ENCODE measurements around the gene SLCO1B3.
"Not testable (repeated sequence)": the region's sequence is repeated elsewhere in the genome, so short reads cannot be mapped to it uniquely, and the experiment has no call there.

The SLCO1B3 gene, protein sequence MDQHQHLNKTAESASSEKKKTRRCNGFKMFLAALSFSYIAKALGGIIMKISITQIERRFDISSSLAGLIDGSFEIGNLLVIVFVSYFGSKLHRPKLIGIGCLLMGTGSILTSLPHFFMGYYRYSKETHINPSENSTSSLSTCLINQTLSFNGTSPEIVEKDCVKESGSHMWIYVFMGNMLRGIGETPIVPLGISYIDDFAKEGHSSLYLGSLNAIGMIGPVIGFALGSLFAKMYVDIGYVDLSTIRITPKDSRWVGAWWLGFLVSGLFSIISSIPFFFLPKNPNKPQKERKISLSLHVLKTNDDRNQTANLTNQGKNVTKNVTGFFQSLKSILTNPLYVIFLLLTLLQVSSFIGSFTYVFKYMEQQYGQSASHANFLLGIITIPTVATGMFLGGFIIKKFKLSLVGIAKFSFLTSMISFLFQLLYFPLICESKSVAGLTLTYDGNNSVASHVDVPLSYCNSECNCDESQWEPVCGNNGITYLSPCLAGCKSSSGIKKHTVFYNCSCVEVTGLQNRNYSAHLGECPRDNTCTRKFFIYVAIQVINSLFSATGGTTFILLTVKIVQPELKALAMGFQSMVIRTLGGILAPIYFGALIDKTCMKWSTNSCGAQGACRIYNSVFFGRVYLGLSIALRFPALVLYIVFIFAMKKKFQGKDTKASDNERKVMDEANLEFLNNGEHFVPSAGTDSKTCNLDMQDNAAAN

DNA sequence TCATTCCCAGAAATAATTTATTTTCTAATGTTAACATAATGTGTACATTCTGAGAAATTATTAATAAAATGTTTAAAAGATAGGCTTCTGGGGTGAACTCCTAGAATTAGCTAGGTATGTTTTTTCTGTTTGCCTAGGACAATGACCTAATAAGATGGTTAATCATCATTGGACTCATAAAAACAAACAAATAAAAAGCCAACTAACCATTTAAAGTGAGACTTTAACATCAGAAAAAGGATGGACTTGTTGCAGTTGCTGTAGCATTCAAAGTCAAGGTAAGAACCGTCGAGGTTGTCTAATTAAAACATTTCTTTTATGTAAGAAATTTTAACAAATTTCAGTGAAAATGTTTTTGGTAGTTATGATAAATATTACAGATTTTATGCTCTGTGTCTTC is at the start of gene SLCO1B3:
Gene SLCO1B3, plus strand, starts transcription at position 219 of the 400 bp plus-strand sequence. CDS start 5,034 bp downstream, outside the sequence.
- no peak for DNase-seq

GRCh38 chr12:20777420-20777819 is 33.1 kb upstream of the SLCO1B3 start:
- DNase-seq = no peak

- DNase-seq = no peak
Observed at GRCh38 chr12:20778969-20779368, 31.5 kb upstream of the SLCO1B3 start.

DNA sequence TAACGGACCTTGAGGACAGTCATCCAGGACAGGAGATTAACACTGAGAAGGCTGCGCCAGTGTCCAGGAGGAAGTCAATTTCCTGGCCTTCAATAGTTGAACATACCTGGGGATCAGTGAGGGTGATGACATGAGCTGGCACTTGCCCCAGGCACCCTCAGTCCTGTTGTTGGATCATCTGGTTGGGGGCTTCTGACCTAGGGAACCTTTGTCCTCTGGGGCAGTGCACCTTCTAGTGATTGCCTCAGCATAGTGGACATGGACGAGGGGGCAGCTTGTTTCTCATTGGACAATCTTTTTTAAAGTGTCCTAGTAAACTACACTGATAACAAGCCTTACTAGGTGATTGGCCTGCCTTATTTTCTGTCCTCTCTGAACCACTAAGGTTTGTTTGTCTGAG is 30.5 kb upstream of the SLCO1B3 start:
- DNase-seq = not testable (repeated sequence)

DNA sequence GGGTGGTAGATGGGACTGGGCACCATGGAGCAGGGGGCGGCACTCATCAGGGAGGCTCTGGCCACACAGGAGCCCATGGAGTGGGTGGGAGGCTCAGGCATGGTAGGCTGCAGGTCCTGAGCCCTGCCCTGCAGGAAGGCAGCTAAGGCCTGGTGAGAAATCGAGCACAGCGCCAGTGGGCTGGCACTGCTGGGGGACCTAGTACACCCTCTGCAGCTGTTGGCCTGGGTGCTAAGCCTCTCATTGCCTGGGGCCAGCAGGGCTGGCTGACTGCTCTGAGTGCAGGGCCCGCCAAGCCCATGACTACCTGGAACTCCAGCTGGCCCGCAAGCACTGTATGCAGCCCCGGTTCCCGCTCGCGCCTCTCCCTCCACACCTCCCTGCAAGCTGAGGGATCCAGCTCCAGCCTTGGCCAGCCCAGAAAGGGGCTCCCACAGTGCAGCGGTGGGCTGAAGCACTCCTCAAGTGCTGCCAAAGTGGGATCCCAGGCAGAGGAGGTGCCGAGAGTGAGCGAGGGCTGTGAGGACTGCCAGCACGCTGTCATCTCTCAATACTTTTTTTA is 26.6 kb upstream of the SLCO1B3 start:
- DNase-seq = not testable (repeated sequence)

DNA sequence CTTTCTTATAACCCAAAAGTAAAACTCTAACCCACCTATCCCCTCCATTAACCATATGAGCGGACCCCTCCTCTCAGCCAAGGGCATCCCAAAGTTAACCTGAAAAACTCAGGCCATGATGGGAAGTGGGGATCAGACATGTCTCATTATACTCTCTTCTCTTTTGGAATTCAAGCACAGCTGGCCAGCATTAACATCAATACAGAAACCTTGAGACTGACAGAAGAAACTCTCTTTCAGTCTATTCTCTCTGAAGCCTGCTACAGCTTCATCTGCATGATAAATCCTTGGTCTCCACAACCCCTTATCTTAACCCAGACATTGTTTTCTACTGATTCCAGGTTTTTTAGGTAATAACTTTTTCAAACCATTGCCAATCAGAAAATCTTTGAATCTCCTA is 17.5 kb upstream of the SLCO1B3 start:
- no peak for DNase-seq

DNA sequence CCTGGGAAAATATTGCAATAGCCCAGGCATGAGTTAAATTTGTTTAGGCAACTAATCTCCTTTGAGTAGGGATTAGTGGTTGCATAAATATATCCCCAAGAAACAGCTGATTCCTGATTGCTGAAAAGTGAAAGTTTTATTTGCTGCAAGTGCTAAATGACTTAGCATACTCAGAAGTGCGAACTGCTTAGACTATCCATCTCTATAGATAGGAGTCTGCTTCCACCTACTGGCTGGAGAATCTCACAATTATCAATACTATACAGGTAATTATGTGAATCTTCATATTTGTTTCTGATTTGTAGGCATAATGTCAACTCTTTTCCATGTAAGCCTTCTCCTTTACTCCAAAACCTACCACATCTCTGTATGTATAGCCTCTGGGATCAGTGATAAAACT is 12.0 kb upstream of the SLCO1B3 start:
- peak in 1 of 2 experiments; percentile 16 for DNase-seq

- no peak for DNase-seq
Observed at GRCh38 chr12:20800160-20800559, 10.3 kb upstream of the SLCO1B3 start.

DNA sequence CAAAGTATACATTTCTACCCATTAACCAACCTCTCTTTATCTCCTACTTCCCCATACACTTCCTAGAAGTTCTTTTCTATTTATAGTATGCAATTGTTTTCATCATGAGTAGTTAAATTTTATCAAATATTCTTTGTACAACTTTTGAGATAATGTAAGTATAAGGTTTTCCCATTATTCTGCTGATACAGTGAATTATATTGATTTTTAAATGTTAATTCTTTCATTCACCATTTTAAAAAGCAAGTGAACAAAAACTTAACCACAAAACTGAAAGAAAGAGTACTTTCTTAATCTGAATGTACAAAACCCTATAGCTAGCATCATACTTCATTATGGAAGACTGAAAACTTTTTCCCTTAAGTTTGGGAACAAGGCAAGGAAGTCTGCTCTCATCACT is 9.5 kb upstream of the SLCO1B3 start:
- no peak for DNase-seq

DNA sequence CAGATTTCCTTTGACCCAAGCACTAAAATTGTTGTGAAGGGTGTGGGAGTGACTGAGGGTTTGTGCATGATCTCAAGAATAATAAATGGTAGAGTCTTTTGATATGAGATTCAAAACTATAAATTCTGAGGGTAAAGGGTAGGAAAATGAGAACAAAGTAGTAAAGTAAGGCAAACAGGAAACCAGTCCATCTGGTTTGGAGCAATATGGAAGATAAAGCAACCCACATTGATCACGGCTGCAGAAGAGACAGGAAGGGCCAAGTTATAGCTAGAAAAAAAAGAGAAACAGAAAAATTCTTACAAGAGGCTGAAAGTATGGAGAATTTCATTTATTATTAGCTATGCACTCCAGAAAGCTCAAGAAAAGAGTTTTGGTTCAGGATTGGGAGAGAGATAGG is 4.6 kb upstream of the SLCO1B3 start:
- no peak for DNase-seq

DNA sequence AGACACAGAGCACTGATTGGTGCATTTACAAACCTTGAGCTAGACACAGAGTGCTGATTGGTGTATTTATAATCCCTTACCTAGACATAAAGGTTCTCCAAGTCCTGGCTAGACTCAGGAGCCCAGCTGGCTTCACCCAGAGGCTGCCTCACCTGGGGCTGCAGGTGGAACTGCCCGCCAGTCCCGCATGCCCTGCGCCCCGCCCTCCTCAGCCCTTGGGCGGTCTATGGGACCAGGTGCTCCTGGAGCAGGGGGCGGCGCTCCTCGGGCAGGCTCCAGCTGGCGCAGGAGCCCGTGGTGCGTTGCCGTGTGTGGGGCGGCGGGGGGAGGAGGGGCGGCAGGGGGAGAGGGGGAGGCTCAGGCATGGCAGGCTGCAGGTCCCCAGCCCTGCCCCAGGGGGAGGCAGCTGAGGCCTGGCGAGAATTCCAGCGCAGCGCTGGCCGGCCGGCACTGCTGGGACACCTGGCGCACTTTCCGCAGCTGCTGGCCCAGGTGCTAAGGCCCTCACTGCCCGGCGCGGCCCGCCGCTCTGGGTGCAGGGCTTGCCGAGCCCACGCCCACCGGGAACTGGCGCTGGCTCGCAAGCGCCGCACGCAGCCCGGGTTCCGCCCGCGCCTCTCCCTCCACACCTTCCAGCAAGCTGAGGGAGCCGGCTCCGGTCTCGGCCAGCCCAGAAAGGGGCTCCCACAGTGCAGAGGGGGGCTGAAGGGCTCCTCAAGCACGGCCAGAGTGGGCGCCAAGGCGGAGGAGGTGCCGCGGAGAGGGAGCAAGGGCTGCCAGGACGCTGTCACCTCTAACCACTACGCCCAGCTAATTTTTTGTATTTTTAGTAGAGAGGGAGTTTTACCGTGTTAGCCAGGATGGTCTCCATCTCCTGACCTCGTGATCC is 3.1 kb upstream of the SLCO1B3 start:
- DNase-seq = no peak

DNA sequence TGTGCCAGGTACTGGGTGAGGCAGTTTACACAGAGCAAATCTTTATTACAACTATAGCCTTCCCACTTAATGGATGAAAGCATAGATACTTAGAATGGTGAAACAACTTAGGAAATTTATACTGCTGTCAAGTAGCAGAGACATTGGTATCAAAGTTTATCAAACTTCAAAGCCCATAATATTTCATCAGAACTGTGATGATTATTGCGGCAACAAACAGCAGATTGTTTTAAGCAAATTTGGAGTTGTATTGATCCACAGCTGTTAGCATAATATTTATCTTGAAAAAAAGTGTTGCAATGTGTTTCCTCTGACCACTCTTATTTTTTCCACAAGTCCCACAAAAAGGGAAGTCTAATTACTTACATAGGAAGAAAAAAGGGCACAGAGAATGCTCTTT is 2.0 kb upstream of the SLCO1B3 start:
- DNase-seq = no peak

GRCh38 chr12:20815574-20815973 is 5.1 kb downstream of the SLCO1B3 start:
- DNase-seq = no peak

GRCh38 chr12:20822415-20822814 is 11.9 kb downstream of the SLCO1B3 start:
- DNase-seq = no peak

GRCh38 chr12:20822925-20823324 is 12.4 kb downstream of the SLCO1B3 start:
- DNase-seq = no peak

GRCh38 chr12:20829919-20830318 is 19.4 kb downstream of the SLCO1B3 start:
- DNase-seq = no peak

GRCh38 chr12:20830456-20830855 is 20.0 kb downstream of the SLCO1B3 start:
- DNase-seq = no peak

DNA sequence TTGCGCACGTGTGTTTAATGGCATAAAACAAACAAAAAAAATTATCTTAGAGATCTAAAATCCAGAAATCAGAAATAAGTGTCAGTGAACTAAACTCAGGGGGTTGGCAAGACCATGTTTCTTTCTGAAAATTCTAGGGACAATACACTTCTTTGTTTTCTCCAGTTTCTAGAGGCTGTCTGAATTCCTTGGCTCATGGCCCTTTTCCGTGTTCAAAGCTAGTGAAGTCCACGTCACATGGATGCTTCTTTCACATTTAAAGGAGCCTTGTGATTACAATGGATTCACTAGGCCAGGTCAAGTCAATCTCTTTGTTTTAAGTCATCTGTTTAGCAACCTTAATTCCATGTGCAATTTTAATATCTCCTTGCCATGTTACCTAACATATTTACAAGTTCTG is 22.4 kb downstream of the SLCO1B3 start:
- no peak for DNase-seq

- DNase-seq = no peak
Observed at GRCh38 chr12:20852649-20853048, 42.1 kb downstream of the SLCO1B3 start.

DNA sequence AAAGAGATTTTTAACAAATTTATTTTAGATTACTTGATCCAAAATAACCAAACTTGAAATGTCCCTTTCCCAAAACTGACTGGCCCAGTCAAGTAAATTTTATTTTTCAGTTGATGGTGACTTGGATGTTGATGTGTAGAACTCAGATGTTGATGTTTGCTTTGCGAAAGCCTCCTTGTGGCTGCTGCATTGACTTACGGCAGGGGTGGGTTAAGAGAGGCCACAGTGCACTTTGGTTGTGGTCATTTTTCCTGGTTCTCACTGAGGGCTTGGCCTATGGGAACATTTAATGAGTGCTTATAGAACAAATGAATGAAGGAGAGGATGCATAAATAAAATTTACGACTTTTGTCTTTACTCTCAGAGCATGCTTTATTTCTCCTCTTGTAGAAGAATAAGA is 52.6 kb downstream of the SLCO1B3 start:
- DNase-seq = no peak

DNA sequence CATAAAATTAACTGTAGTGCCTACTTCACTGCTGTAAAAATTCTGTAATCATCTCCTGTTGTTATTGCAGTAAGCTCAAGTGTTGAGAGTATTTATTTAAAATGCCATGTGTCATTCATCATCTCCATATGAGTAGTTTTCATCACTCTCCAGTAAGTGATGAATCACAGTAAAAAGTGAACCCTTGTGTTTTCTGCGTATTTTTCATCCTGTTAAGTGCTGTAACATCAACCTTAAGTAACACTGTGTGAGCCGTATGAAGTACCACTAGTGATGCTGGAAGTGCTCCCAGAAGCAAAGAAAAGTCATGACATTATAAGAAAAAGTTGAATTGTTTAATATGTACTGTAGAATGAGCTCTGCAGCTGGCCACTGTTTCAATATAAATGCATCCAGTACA is 55.4 kb downstream of the SLCO1B3 start:
- DNase-seq = no peak

- no peak for DNase-seq
Observed at GRCh38 chr12:20868277-20868676, 57.8 kb downstream of the SLCO1B3 start.

- DNase-seq = no peak
Observed at GRCh38 chr12:20883288-20883687, 72.8 kb downstream of the SLCO1B3 start.
